HG03354 (cell line): ENCODE results near the gene LRRC59.
"Not testable (repeated sequence)": the region's sequence is repeated elsewhere in the genome, so short reads cannot be mapped to it uniquely, and the experiment has no call there.

ENCODE experiments used
- ATAC-seq: cut with Tn5 transposase; IDR thresholded peaks from one replicate; pipeline ENCODE4 v1.9.1; 2021; ENCODE audit warnings: mild to moderate bottlenecking; ENCODE audit not compliant: unreplicated experiment, poor library complexity, severe bottlenecking

Gene LRRC59

GRCh38 chr17:50425682-50426471 is 28.6 kb upstream of the LRRC59 start, which contains the start of gene ACSF2:
ACSF2 (plus strand) TSS chr17:50426218; CDS start chr17:50426262, 44 bp downstream.
- ATAC-seq, result peak; percentile 52

- no peak for ATAC-seq
These were observed 27.8 kb upstream of the LRRC59 start for GRCh38 chr17:50424996-50425681.

GRCh38 chr17:50424246-50424995 is 27.1 kb upstream of the LRRC59 start:
- no peak for ATAC-seq

GRCh38 chr17:50423553-50424159 is 26.3 kb upstream of the LRRC59 start:
- ATAC-seq, result no peak

GRCh38 chr17:50422738-50423137 is 25.4 kb upstream of the LRRC59 start:
- no peak for ATAC-seq

- ATAC-seq, result no peak
These were observed 24.2 kb upstream of the LRRC59 start for GRCh38 chr17:50421308-50422051.

- ATAC-seq, result no peak
These were observed 23.2 kb upstream of the LRRC59 start for GRCh38 chr17:50420419-50421112.

GRCh38 chr17:50419577-50419976 is 22.3 kb upstream of the LRRC59 start:
- not testable (repeated sequence) for ATAC-seq

- no peak for ATAC-seq
These were observed 17.5 kb upstream of the LRRC59 start for GRCh38 chr17:50414808-50415207.

- ATAC-seq, result no peak
These were observed 14.9 kb upstream of the LRRC59 start for GRCh38 chr17:50412188-50412732.

- ATAC-seq, result no peak
These were observed 10.6 kb upstream of the LRRC59 start for GRCh38 chr17:50407921-50408320.

- ATAC-seq, result no peak
These were observed 9.3 kb upstream of the LRRC59 start for GRCh38 chr17:50406578-50406977.

- not testable (repeated sequence) for ATAC-seq
These were observed 8.0 kb upstream of the LRRC59 start for GRCh38 chr17:50405351-50405750.

GRCh38 chr17:50399591-50399990 is 2.3 kb upstream of the LRRC59 start:
- ATAC-seq, result not testable (repeated sequence)

- not testable (repeated sequence) for ATAC-seq
These were observed 1.3 kb upstream of the LRRC59 start for GRCh38 chr17:50398672-50399071.

- no peak for ATAC-seq
These were observed 579 bp upstream of the LRRC59 start for GRCh38 chr17:50397919-50398285.

- peak; percentile 19 for ATAC-seq
These were observed 837 bp downstream of the LRRC59 start for GRCh38 chr17:50396261-50397110.

GRCh38 chr17:50394711-50395110 is 2.6 kb downstream of the LRRC59 start:
- no peak for ATAC-seq
